Brain microvascular endothelial cell (primary cell): Measurements from ENCODE around the gene PRR19.

Experiments
- DNase-seq: peaks from one replicate; pipeline ENCODE4 v3.0.0-alpha.2; 2020
- H3K27ac ChIP-seq: fragments of 250-450 bp; sonication (Bioruptor Pico); 2 replicates; pipeline ENCODE4 v1.5.1; 2020; ENCODE audit warnings: mild to moderate bottlenecking, moderate library complexity
- H3K27me3 ChIP-seq: fragments of 250-450 bp; sonication (Bioruptor Pico); replicated peaks from 2 replicates; pipeline ENCODE4 v1.5.1; 2020; ENCODE audit warnings: mild to moderate bottlenecking
- H3K36me3 ChIP-seq: fragments of 250-450 bp; sonication (Bioruptor Pico); replicated peaks from 2 replicates; pipeline ENCODE4 v1.5.1; 2020; ENCODE audit warnings: mild to moderate bottlenecking
- H3K4me3 ChIP-seq: 2 replicates; pipeline ENCODE4 v1.5.1; 2011; ENCODE audit warnings: low read depth, mild to moderate bottlenecking, control low read depth, low read length, moderate library complexity
- CTCF ChIP-seq: IDR thresholded peaks from 2 replicates; pipeline ENCODE4 v1.5.1; 2011; ENCODE audit warnings: low read depth, mild to moderate bottlenecking, moderate library complexity, low read length, control low read depth, inconsistent platforms; ENCODE audit errors: missing control alignments
- in situ Hi-C: cut with HindIII; loops from 2 replicates; pipeline ENCODE4 v1.10.0; 2017; ENCODE audit warnings: low sequenced_read_pairs, low pct_ligation_motif_present

The PRR19 gene

DNA sequence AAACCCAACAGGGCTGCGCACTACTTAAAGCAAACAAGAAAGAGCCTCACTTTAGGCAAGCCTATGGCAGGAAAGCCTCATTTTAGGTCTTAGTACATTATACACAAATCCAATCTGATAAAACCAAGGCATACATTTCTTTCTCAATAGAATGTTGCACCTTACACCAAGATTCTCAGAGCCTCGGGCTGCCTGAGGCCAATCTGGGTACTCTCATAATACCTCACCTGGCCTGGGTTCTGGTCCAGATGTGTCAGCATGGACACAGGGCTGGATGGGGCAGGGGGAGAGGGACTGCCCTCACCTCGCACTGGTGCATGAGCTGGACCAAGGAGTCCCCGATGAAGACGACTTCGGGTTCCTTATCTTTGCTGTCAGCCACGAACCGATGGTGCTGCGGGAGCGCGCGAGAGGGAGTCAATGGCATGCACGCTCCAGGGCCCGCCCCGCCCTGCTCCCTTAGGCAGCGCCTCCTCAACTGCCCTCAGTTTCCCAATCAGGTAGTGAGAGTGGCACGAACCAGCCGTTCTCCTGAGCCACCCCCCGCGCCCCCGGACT lies at the start of gene PRR19:
Gene PRR19 (plus strand): TSS at position 487 of the 558 bp plus-strand sequence. CDS start 7,453 bp downstream, outside the sequence.
- in situ Hi-C loops: no loop called here
- no peak for TF ChIP-seq CTCF
- no peak for DNase-seq
- H3K27me3 ChIP-seq: no peaks in the 10 kb centered on the region
- H3K4me3 ChIP-seq: peak within 1 kb of the TSS; percentile 80
- H3K27ac ChIP-seq: no peak within 1 kb of the TSS
- peaks cover 4% of the 10 kb centered on the region for H3K36me3 ChIP-seq

GRCh38 chr19:42252365-42253244 lies 49.3 kb upstream of the PRR19 start:
- H3K27ac ChIP-seq: peak overlapping the region; percentile 57
- in situ Hi-C loops: no loop called here

GRCh38 chr19:42253245-42254088 lies 48.5 kb upstream of the PRR19 start:
- no peak for TF ChIP-seq CTCF
- H3K4me3 ChIP-seq: peak overlapping the region; percentile 93
- in situ Hi-C loops: no loop called here
- no peaks in the 10 kb centered on the region for H3K27me3 ChIP-seq
- no peak for DNase-seq
- H3K36me3 ChIP-seq: peaks cover 20% of the 10 kb centered on the region
- peak overlapping the region; percentile 57 for H3K27ac ChIP-seq

More at GRCh38 chr19:42252365-42253244, 49.3 kb upstream of the PRR19 start:
- no peak for DNase-seq
- peaks cover 22% of the 10 kb centered on the region for H3K36me3 ChIP-seq
- H3K27me3 ChIP-seq: no peaks in the 10 kb centered on the region
- peak overlapping the region; percentile 93 for H3K4me3 ChIP-seq
- no peak for TF ChIP-seq CTCF

- no peaks in the 10 kb centered on the region for H3K27me3 ChIP-seq
- no peak for DNase-seq
- TF ChIP-seq CTCF: no peak
- peak overlapping the region; percentile 78 for H3K27ac ChIP-seq
- peak overlapping the region; percentile 93 for H3K4me3 ChIP-seq
- in situ Hi-C loops: no loop called here
- H3K36me3 ChIP-seq: peaks cover 12% of the 10 kb centered on the region
These were observed 47.7 kb upstream of the PRR19 start for GRCh38 chr19:42254089-42254849.
